GM12801 (cell line): ENCODE results near the gene SRP14.

Source experiments
- TF ChIP-seq, protein P1 (sequence below): IDR thresholded peaks from one replicate; pipeline ENCODE4 v1.5.1; 2011; ENCODE audit warnings: control low read depth; ENCODE audit not compliant: insufficient read length; ENCODE audit errors: extremely low read depth

SRP14 gene

GRCh38 chr15:40054855-40055575 lies 16.0 kb upstream of the SRP14 start:
- TF ChIP-seq, protein P1, sequence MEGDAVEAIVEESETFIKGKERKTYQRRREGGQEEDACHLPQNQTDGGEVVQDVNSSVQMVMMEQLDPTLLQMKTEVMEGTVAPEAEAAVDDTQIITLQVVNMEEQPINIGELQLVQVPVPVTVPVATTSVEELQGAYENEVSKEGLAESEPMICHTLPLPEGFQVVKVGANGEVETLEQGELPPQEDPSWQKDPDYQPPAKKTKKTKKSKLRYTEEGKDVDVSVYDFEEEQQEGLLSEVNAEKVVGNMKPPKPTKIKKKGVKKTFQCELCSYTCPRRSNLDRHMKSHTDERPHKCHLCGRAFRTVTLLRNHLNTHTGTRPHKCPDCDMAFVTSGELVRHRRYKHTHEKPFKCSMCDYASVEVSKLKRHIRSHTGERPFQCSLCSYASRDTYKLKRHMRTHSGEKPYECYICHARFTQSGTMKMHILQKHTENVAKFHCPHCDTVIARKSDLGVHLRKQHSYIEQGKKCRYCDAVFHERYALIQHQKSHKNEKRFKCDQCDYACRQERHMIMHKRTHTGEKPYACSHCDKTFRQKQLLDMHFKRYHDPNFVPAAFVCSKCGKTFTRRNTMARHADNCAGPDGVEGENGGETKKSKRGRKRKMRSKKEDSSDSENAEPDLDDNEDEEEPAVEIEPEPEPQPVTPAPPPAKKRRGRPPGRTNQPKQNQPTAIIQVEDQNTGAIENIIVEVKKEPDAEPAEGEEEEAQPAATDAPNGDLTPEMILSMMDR, result no peak

- TF ChIP-seq, protein P1, result no peak
Measured at GRCh38 chr15:40054605-40054854, 15.5 kb upstream of the SRP14 start.

- TF ChIP-seq, protein P1, result no peak
Measured at GRCh38 chr15:40053831-40054604, 15.0 kb upstream of the SRP14 start.

GRCh38 chr15:40053079-40053830 lies 14.3 kb upstream of the SRP14 start:
- TF ChIP-seq, protein P1, result no peak

- TF ChIP-seq, protein P1, result no peak
Measured at GRCh38 chr15:40052604-40053003, 13.6 kb upstream of the SRP14 start.

- TF ChIP-seq, protein P1, result no peak
Measured at GRCh38 chr15:40051616-40052415, 12.8 kb upstream of the SRP14 start.

- TF ChIP-seq, protein P1, result no peak
Measured at GRCh38 chr15:40050788-40051470, 11.9 kb upstream of the SRP14 start.
